Vagina (tissue), 2 donors: Measurements from ENCODE around the gene TMTC3. TPM values are rescaled to one million over a fixed set of nuclear protein-coding genes. Genes with fewer than 3 reads are reported as not detected.

Experiments
- DNase-seq, 2 donors: peaks; one replicate each; pipeline ENCODE4 v3.0.0-alpha.2; 2017; ENCODE audit errors: extremely low spot score in 2 of 2
- H3K27ac ChIP-seq: fragments of 200-600 bp; sonication (generic); one replicate; pipeline ENCODE4 v1.5.1; 2019
- H3K27me3 ChIP-seq: fragments of 200-600 bp; sonication (generic); one replicate; pipeline ENCODE4 v1.5.1; 2019
- H3K36me3 ChIP-seq, 2 donors: fragments of 200-600 bp; sonication (generic); one replicate each; pipeline ENCODE4 v1.5.1; 2017 to 2019
- H3K4me1 ChIP-seq: fragments of 200-600 bp; sonication (generic); one replicate; pipeline ENCODE4 v1.5.1; 2019
- H3K4me3 ChIP-seq, 2 donors: fragments of 200-600 bp; sonication (generic); 1 replicate in 1 of 2; 2 replicates in 1 of 2; pipeline ENCODE4 v1.5.1; 2016 to 2019
- H3K9me3 ChIP-seq: fragments of 200-600 bp; sonication (generic); one replicate; pipeline ENCODE4 v1.5.1; 2019
- CTCF ChIP-seq, 3 experiments: fragments of 450-650 bp in 2 of 3; fragments of 200-600 bp in 1 of 3; sonication (generic) in 1 of 3; IDR thresholded peaks; one replicate each; pipeline ENCODE4 v1.5.1; 2017 to 2019; ENCODE audit warnings: antibody characterized with exemption in 3 of 3, mild to moderate bottlenecking in 2 of 3, moderate library complexity in 2 of 3
- POLR2A ChIP-seq, 2 donors: fragments of 450-650 bp; IDR thresholded peaks; one replicate each; pipeline ENCODE4 v1.6.1; 2017; ENCODE audit warnings: antibody characterized with exemption in 2 of 2, mild to moderate bottlenecking in 2 of 2, moderate library complexity in 2 of 2
- POLR2AphosphoS5 ChIP-seq, 2 donors: sonication (generic); formaldehyde crosslinking; IDR thresholded peaks; one replicate each; pipeline ENCODE4 v1.9.0; 2017; ENCODE audit warnings: antibody characterized with exemption in 2 of 2, mild to moderate bottlenecking in 2 of 2, low read depth in 1 of 2; ENCODE audit not compliant: insufficient read depth in 1 of 2
- intact Hi-C: fragments of 100-400 bp; cut with DNase I; formaldehyde crosslinking; loops from one replicate; pipeline ENCODE4 v1.15.1; 2023
- total RNA-seq: library from RNA; depleted of rRNA; stranded (reverse); fragments of >200 nt; gene quantifications from one replicate; pipeline ENCODE4 v1.2.3, GENCODE V29; 2016

Gene TMTC3
- total RNA-seq, 1 donor from 2014 or later: 14.2 TPM

GRCh38 chr12:88144546-88145468 lies 2.7 kb downstream of the TMTC3 start:
- intact Hi-C loops: no loop called here
- Histone ChIP-seq H3K27ac (no peak overlapping the region), H3K36me3 (peaks cover 0 to 4% of the 10 kb centered on the region in 2 donors), H3K4me1 (peaks cover 35% of the 10 kb centered on the region), H3K9me3 (no peaks in the 10 kb centered on the region), H3K4me3 (no peak overlapping the region), H3K27me3 (no peaks in the 10 kb centered on the region)
- no peak for DNase-seq
- TF ChIP-seq POLR2A (IDR thresholded peaks at IDR 0.05) (no peak), CTCF (IDR thresholded peaks at IDR 0.05) (no peak), POLR2AphosphoS5 (IDR thresholded peaks at IDR 0.05; ENCODE audit: insufficient read depth in 1 of 2, low read depth in 1 of 2) (no peak)

GRCh38 chr12:88145567-88146505 lies 3.7 kb downstream of the TMTC3 start:
- no peak for TF ChIP-seq CTCF (IDR thresholded peaks at IDR 0.05)
- no peak for TF ChIP-seq POLR2AphosphoS5 (IDR thresholded peaks at IDR 0.05; ENCODE audit: insufficient read depth in 1 of 2, low read depth in 1 of 2)
- no peak for TF ChIP-seq POLR2A (IDR thresholded peaks at IDR 0.05)
- H3K36me3 ChIP-seq: peaks cover 0 to 4% of the 10 kb centered on the region in 2 donors
- no peak for DNase-seq
- H3K27me3 ChIP-seq: no peaks in the 10 kb centered on the region
- peaks cover 35% of the 10 kb centered on the region for H3K4me1 ChIP-seq
- H3K4me3 ChIP-seq: no peak overlapping the region
- no peak overlapping the region for H3K27ac ChIP-seq
- intact Hi-C loops: no loop called here
- no peaks in the 10 kb centered on the region for H3K9me3 ChIP-seq

GRCh38 chr12:88150063-88150462 lies 8.0 kb downstream of the TMTC3 start:
- Histone ChIP-seq H3K4me3 (no peak overlapping the region), H3K4me1 (peaks cover 12% of the 10 kb centered on the region), H3K27me3 (no peaks in the 10 kb centered on the region), H3K36me3 (peaks cover 0 to 4% of the 10 kb centered on the region in 2 donors), H3K27ac (no peak overlapping the region), H3K9me3 (no peaks in the 10 kb centered on the region)
- TF ChIP-seq CTCF (IDR thresholded peaks at IDR 0.05) (no peak), POLR2AphosphoS5 (IDR thresholded peaks at IDR 0.05; ENCODE audit: insufficient read depth in 1 of 2, low read depth in 1 of 2) (no peak), POLR2A (IDR thresholded peaks at IDR 0.05) (no peak)
- no peak for DNase-seq
- intact Hi-C loops: no loop called here

- H3K9me3 ChIP-seq: no peaks in the 10 kb centered on the region
- no peaks in the 10 kb centered on the region for H3K27me3 ChIP-seq
- TF ChIP-seq CTCF (IDR thresholded peaks at IDR 0.05) (peak in 2 of 3 experiments; percentile 5 to 21), POLR2AphosphoS5 (IDR thresholded peaks at IDR 0.05; ENCODE audit: insufficient read depth in 1 of 2, low read depth in 1 of 2) (no peak)
- no peak for DNase-seq
- no peaks in the 10 kb centered on the region for H3K4me1 ChIP-seq
- H3K36me3 ChIP-seq: no peaks in the 10 kb centered on the region
- H3K27ac ChIP-seq: no peak overlapping the region
- no peak overlapping the region for H3K4me3 ChIP-seq
- intact Hi-C loops: no loop called here
These were observed 11.9 kb downstream of the TMTC3 start for GRCh38 chr12:88153959-88154358.
